Activated T-helper 9 cell treated with anti-CD3 and anti-CD28 coated beads, Interleukin-2, amount 50 U/mL, for 16 hours (primary cell): ENCODE data around the gene FEZF2.

Experiments
- DNase-seq: peaks from one replicate; pipeline ENCODE4 v3.0.0-alpha.2; 2020; ENCODE audit warnings: low read depth

FEZF2 gene

DNA sequence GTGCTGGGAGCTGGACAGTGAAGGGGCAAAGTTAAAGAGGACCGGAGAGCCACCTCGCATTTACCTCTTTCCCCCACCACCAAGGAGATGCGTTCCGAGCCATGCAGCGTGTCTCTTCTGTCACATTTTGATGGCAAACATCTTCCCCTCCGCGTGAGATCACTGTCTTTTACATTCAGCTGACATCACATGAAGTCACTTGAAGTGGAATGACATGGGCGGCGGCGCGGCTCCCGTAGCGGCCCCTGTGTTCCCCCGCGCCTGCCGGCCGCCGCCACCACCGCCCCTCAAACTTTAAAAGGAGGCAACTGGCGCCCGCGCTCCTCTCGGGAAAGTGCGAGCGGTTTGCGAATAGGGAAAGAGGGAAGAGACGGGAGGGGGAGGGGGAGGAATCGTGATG is at the start of gene FEZF2:
FEZF2 (minus strand) TSS at position 336 of the 400 bp plus-strand sequence. CDS start 682 bp downstream, outside the sequence.
- DNase-seq, result no peak

DNA sequence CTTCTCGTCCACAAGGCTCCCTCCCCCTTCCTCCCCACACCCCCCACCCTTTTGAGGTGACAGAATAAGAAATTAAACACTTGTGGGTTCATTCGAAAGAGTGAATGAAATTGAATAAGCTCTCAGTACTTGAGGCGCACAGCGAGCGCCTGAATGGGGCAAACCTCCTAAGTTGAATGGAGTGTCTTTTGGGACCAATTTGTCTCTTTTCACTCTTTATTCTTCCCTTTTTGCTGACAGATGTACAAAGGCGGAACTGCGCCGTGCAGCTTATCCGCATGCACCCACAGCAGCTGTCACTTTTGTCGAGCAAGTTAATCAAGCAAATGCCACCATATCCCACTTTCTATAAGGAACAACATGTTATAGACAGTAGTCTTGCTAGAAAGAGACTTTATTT is 47.9 kb upstream of the FEZF2 start:
- no peak for DNase-seq

DNA sequence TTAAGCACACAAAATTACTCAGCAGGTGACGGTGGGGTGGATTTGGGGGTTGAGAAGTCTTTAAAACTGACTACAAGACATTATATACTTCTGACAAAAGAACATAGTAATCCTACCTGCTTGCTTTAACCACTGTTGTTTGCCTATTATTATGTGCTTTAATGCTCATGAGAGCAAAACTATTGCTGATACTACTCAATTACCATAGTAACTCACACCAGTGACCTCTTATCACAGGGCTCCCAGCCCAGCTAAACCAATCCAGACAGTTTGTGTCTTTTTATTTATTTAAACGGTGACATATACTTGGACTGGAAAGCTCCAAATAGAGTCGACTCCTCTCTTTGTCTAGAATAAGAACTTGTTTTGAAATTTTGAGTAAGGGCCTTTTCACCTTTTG is 42.8 kb upstream of the FEZF2 start:
- DNase-seq, result no peak

DNA sequence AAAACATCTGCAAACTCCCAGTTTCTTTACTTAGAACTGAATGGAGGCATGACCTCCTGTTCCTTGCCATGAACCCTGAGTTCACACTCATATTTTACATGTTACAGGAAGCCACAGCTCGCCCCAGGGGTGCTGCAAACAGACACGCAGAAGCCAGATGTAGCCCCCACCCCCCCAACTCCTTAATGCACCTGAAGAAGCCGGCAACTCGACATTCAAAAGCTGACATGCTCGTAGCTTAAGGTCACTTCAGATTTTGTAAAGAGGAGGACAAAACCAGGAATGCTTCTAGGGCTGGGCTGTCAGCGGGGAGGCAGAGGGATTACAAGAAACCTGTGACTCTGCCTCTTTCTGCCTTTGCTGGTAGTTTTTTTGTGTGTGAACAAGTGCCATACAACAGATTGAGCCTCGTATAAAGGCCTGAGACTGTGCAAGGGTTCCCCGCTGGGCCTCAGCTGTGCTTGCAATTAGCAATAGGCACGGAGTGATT is 42.0 kb upstream of the FEZF2 start:
- no peak for DNase-seq

DNA sequence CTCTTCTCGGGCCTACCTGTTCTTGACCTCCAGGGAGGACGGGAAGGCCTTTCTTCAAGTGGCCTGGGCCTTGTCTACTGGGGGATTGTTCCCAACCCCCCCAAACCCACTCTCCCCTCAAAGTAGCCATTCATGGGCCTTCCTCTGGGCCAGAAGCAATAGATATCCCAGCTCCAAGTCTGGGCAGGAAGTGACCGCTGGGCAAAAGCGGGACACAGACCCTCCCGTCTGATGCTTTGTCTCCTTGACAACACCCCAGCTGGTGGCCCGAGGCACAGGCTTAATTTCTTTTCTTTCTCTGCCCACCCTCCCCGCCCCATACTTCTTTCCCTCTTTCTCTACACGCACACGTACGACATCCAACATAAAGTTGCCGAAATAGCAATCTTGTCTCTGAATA is 41.4 kb upstream of the FEZF2 start:
- DNase-seq, result no peak

DNA sequence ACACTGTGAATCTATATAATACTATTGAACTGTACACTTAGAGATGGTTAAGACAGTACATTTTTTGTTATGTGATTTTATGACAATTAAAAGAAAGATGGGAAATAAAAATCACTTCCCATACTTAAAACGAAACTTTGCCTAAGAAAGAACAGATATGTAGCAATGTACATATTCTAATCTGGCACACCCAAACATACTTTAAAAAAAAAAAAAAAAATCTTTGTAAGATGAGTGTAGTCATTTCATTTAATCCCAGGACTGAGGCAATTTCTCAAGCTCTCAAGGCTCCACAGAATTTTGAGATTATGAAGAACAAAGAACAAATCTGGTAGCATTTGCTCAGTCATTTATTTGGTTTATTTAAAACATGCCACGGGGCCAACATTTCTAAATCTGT is 40.3 kb upstream of the FEZF2 start:
- DNase-seq, result no peak

DNA sequence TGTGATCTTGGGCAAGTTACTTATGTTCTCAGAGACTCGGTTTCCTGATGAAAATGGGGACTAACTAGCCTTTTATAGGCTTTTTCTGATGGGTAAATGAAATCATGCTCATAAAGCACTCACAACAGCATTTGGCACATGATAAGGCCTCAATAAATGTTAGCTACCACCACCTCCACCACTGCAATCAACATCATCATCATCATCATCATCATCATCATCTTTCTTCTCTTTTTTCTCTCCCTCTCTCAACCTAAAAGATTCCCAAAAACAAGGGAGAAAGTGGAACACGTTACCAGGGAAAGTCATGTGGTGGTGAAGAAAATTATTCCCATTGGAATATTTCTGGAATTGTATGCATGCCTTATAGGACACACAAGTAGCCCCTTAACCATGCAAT is 33.6 kb upstream of the FEZF2 start:
- no peak for DNase-seq

DNA sequence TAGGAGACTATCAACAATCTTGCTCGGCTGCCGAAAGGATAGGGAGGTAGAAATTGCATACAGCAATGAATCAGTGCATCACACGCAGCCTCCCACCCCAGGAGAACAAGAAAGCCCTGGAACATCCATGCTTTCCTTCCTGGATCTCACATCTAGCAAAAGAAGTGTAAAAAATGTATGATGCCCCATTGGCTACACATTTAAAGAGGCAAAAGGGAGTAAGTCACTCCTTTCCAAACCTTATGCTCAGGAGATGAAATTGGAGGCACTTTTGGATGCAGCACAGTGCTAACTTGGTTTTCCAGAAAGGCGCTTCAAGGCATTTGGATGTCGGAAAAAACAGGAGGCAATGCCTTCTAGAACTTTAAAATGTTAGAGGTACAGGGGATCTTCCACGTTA is 32.2 kb upstream of the FEZF2 start:
- DNase-seq, result no peak

DNA sequence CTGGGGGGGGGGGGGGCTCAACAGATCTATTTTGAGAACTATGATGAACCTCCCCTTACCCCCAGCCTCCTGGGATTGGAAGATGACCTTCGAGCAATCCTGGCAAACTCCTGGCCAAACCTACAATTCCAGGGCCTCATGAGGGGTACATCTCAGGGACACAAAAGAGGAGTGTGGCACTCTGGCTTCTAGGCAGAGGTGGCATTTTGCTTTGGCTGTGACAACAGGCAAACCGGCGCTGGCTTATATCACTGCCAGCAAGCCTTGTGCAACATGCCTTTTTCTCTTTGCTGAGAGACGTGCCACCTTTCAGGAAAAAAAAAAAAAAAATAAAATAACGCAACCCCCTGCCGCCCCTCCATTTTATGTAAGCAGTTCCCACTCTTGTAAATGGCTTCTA is 31.8 kb upstream of the FEZF2 start:
- no peak for DNase-seq

DNA sequence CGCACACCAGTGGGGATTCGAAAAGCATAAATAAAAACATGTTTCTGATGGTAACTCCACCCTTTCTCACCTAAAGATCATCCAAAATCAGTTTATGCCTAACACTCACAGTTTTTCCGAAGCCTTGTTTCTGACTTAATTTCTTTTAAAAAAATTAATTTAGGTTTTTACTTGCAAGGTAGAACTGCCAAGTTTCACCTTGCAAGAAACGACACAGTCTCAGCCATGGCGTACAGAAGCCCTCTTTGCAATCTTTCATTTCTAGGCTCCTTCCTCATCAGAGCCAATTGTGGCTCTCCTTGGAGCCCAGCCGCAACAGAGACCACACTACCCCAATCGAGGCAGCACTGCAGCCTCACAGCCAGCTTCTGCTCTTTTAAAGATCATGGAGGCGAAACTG is 31.0 kb upstream of the FEZF2 start:
- DNase-seq, result no peak

DNA sequence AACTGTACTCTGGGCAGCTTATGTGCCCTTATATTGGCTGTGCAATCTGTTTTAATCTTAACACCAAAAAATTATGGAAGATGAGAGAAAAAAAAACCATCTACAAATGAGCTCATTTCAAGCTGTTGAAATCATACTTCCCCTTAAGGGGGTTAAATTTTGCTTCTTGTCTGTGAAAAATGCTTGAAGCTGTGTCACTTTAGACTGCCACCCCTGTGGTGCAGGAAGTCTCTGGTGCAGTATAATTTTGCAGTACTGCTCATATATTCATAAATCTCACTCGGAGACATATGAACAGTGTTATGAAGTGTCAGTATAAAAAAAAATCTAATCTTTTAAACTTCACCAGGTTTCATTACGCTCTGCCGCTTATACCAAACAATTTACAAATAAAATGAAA is 30.4 kb upstream of the FEZF2 start:
- DNase-seq, result no peak

DNA sequence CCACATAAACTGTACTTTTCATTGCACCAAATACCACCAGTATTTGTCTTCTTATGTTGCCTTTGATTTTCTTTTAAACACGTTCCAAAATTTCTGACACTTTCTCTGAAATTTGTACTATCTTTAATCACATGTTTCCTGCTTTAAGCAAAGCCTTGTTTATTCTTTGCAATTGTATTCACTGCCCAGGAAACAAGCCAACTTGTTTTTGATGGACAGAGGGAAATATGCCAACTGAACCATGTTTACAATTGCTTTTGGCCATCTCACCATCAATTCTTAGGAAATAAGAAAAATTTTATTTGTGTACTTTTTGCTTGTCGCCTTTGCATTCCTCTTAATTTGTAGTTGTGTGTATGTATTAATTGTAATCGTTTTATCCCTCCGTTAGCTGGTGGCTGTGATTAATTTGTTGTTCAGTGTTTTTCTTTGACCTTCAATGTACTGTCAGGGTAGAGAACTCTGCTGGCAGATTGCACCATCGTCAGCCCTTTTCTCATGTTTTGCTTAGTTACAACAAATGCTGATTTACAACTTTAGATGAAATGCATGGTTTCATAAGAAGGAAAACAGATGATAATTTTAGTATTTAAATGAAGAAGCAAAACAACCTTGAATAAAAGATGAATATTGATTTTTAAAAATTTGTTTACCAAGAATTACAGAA is 19.4 kb upstream of the FEZF2 start:
- DNase-seq, result no peak

DNA sequence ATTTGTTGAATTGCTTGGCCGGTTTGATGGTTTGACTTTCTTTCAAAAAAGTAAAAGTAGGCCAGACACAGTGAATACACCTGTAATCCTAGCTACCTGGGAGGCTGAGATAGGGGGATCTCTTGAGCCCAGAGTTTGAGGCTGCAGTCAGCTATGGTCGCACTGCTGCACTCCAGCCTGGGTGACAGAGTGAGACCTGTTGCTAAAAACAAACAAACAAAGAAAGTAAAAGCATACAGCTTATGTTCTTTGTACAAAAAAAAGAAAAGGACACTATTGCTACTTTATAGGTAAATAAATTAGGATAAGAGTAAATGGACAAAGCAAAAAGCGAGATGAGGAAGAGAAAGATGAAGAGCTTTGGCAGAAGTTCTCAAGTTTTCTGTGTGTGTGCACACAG is 13.9 kb upstream of the FEZF2 start:
- no peak for DNase-seq

DNA sequence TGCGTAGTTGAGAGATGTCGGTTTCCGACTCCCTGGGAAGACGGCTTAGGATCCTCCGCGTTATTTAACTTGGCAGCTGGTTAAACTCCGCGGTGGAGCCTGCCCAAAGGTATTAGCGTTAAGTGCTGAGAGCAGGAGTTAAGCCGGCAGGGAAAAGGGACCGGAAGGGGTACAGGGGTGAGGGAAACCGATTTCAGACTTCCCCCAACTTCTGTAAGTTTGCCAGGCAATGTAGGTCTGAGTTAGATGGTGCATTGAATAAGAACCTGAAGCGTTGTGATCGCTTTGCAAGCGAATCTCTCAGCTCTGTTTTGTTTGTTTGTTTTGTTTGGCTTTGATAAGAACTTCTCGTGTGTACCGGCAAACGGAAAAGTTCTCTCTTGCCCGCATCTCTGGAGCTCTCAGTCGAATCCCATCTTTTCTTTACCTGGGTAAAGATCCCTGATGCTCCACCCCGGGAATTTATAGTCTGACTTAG is 6.0 kb upstream of the FEZF2 start:
- no peak for DNase-seq

DNA sequence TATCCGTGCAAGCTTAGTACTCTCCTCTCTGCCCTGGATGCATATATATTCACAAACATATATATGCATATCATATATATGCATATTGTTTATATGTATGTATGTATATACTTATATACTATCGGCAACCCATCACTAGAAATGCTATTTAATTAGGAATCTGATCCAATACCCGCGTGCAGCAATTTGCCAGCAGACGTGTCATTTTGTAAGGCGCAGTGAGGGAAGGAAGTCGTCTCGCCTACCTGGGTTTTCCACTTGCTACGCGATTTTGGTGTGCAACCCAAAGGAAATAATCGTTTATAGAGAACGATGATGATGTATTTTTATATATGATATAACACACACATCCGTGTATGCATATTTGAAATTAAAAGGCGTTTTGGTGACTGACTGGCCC is 5.6 kb upstream of the FEZF2 start:
- no peak for DNase-seq

DNA sequence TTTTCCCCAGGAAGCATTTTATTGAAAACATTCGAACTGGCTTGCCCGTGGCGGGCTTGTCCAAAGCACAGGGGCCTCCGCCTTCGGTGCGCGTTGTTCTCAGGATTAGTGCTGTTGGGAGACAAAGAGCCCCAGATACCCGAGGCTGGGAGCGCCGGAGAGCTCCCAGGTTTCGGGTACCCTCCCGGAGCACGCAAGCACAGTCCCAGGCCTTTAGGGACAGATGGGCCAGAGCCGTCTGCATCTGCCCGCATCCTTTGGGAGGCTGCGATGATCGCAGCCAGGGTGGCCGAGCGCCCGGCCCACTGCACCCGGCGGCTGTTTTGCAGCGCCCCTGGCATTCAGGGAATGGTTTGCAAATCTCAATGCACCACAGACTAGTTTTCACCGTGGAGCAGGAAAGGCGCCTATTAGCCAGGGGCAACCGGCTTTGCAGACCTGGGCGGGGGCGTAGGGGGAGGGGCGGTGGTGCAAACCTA is 5.0 kb upstream of the FEZF2 start:
- no peak for DNase-seq

DNA sequence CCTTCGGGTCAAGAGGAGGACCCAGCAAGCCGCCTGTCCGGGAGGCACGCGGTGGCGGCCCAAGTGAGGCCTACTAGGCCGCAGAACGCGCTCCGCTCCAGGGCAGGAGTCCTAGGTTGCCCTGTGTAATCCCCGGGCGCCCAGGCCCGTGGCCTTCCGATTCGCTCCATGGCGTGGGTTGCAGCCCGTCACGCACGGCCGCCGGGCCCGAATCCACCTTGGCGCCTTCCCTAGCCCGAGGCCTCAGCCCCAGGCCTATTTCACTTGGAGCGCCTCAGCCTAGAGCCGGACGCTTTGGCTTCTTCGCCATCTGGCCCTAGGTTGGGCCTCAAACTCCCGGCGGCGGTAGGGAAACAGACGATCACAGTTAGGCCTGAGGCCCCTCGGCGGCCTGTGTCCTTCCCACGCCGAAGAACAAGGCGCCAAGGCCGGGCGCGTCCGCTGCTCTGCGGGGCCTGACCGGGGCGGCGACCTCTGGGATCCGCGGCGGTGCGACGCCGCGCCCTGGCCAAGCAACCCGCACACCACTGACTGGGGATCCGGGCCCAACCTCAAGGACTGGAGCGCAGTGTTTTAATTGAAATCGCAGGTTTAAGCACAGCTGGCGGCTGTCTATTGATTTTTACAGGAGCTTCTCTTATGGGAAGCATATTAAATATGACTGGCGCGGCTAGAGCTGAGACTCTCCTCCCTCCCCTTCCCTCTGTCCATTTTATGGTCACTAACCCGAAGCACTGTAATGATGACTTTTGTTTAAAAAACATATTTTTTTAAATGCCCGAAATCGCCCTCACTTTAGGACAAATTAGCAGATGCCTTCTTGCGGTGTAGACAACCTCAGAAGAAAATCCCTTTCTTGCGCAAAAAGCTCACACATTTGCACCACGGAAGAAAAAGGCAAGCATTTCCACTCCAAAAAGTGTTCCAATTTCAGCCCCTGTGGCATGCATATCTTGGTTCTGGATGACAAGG is 3.8 kb upstream of the FEZF2 start:
- no peak for DNase-seq

DNA sequence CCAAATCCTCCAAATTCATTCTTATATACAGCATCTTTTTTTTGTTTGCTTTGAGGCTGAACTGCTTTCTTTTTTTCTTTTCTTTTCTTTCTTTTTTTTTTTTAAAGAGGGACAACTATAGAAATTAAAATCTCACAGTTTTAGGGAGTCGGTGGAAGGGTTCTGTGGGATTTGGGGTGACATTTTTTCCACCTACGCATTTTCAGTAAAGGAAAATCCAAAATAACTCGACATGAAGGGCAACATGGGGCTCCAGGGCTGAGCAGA is 3.0 kb upstream of the FEZF2 start:
- no peak for DNase-seq

DNA sequence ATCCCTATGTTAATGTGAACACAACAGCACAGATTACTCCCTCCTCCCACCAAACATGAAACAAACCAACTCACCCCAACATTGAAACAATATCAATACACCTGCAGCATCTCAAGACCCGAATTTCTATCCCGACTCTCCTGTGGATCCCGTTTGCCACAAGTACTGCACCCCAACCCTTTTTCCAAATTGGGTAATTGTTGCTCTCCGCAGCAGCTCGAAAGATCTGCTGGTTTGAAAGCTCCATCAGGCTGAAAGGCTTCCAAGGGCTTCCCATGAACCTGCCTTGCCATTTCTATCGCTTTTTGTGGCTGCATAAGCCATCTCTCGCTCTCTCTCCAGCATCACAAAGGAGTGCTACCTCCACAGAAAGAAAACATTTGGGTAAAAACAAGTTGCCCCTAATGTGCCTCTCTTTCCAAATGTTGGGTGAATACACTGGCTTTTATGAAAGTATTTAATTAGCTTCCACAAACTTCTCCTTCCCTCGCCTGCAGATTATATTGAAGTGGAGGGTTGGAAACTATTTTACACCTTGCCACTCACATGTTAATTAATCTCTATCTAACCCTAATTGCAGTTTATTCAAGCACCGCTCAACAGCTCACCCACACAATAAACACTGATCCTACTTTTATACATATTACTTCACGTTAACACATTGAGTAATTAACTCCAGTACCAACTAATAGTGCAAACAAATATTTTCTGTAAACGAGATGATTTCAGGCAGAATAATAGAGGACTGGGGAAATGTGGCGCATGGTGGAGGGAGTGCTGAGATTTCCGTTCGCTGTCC is 2.5 kb upstream of the FEZF2 start:
- DNase-seq, result no peak

DNA sequence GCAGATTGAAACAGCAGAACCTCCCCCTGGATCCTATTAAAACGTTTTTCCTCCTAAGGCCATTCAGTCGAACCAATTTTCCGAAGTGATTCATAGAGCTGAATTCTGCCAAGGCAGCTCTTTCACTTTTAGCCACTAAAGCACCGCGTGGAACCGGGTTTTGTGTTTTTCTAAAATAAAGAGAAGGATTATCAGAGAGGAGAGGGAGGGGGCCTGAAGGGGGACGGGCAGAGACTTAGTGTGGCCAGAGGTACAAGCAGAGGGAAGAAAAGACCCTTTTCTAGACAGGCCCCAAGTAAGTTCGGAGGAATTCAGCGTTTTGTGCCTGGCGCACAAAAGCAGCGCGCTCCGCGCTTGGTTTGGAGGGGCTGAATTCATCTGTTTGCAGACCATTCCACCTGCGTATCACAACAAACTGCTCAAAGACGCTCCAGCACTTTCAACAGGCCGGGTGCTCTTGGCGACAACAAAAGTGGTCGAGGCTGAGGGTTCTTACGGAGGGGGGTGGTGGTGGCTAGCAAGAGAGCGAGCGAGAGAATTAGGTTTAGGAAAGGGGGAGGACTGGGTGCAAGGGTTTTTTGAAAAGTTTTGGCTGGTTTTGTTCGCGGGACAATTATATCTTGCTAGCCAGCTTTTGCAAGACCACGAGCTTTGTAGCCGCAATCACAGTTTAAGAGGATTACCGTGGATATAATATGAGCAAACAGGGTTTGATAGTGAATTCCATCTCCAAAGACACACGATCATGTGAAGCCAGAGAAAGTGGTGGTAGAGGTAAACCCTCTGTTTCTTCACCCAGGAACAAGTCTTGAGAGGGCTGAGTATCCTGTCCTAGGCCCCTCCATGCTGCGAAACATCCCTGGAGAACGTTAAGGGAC is 1.2 kb upstream of the FEZF2 start:
- DNase-seq, result no peak

DNA sequence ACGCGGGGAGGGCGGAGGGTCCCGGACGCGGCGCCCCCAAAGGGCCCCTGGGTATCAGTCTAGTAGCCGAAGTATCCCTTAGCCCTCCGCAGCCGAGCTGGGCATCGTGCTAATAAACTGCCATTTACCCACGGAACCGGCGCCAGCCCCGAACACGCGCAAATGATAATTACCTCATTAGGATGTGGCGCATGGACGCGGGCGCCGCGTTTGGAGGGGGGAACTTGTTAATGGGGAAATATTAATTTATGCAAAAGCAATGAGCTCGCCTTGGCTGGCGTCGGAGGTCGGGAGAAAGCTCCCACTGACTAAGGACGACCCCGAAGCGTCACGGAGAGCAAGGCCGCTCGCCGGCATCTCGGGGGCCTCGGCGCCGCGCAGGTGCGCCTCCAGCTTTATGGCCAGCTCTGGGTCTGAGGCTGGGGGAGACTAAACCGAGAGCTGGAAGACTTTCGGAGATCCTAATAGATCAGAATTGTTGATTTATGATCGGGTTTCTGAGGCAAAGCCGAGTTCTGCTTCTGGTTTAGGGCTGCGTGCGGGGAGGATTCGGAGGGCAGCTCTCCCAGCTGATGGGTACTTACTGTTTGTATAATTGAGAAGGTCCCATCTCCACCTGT is 474 bp upstream of the FEZF2 start:
- no peak for DNase-seq
